Nephron progenitor cell (in vitro differentiated cells): ENCODE results near the gene PCDH9.

ENCODE experiments used
- DNase-seq: peaks from one replicate; pipeline ENCODE4 v3.0.0; 2021
- H3K27ac Mint-ChIP-seq: 2 replicates; pipeline ENCODE4 v1.8.0; 2021; ENCODE audit warnings: mild to moderate bottlenecking, moderate library complexity, mixed read lengths
- H3K27me3 Mint-ChIP-seq: 2 replicates; pipeline ENCODE4 v1.8.0; 2021; ENCODE audit warnings: mild to moderate bottlenecking, low read depth, mixed read lengths; ENCODE audit not compliant: poor library complexity
- H3K36me3 Mint-ChIP-seq: 2 replicates; pipeline ENCODE4 v1.8.0; 2021; ENCODE audit warnings: low read depth, mixed read lengths
- H3K4me1 Mint-ChIP-seq: 2 replicates; pipeline ENCODE4 v1.8.0; 2021; ENCODE audit warnings: mixed read lengths
- H3K4me3 Mint-ChIP-seq: 2 replicates; pipeline ENCODE4 v1.8.0; 2021; ENCODE audit warnings: mild to moderate bottlenecking, moderate library complexity, mixed read lengths
- H3K9me3 Mint-ChIP-seq: 2 replicates; pipeline ENCODE4 v1.8.0; 2021; ENCODE audit warnings: mild to moderate bottlenecking, moderate library complexity, mixed read lengths
- CTCF ChIP-seq: fragments of 200-600 bp; sonication (generic); IDR thresholded peaks from 2 replicates; pipeline ENCODE4 v1.5.0; 2021; ENCODE audit warnings: antibody characterized with exemption

PCDH9 gene

DNA sequence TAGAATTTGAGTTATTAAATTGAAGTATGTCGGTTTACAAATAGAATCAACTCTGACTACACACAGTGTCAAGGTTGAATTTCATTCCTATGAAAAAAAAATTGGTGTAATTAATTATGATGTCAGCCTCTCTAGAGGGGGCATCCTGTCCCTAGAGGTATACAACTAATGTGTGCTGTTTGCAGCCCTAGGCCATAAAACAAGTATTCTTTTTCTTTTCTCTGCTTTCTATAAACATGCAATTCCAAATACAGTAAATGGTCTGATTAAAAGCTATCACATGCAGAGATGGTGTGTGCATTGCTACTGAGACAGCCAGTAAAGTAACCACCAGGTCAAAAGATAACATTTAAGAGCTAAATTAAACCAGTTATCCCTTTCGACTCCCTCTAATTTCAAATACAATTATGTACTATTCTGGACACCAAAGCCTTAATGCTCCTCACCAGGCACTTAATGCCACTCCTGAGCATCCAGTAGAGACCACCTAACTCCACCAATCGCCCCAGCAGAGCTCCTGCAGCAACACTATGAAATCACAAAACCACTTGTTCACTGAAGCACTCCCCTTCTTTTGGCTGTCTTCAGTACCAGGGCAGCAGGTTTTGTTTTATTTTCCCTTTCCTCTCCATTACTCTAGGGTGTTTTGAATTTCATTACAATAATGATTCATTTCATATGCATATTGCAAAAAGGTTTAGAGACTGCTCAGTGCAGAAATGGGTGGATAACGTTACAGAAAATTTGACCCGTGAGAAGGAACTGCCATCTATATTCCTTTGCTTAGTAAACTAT, 426.9 kb downstream of the PCDH9 start:
- Mint-ChIP-seq H3K27me3 (no peaks in the 10 kb centered on the region), H3K36me3 (no peaks in the 10 kb centered on the region), H3K4me3 (no peak overlapping the region)

DNA sequence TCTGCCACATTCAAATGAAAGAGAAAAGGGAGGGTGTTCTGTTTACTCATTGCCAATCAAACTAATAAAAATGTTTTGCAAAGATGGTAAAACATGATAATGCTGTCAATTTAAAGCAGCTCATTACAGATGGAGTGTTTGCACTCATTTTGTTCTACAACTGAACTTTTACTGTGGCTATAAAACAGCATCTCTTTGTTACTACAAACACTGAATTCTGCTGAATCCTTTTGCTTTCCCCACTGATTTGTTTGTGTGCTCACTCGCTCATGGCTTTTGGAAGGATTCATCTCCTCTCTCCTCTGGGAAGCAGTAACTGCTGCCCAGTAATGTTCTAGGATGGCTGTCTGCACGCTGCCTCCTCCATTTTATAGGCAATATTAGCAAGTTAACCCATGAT, 434.5 kb downstream of the PCDH9 start:
- Mint-ChIP-seq H3K36me3 (no peaks in the 10 kb centered on the region), H3K4me3 (no peak overlapping the region), H3K9me3 (no peaks in the 10 kb centered on the region), H3K27ac (peak overlapping the region; percentile 79), H3K27me3 (peaks cover 4% of the 10 kb centered on the region), H3K4me1 (peaks cover 30% of the 10 kb centered on the region)
- DNase-seq, result no peak
- no peak for TF ChIP-seq CTCF

More for the DNA sequence above, 426.9 kb downstream of the PCDH9 start:
- TF ChIP-seq CTCF, result no peak
- H3K9me3 Mint-ChIP-seq, result no peaks in the 10 kb centered on the region
- H3K4me1 Mint-ChIP-seq, result peaks cover 21% of the 10 kb centered on the region
- no peak for DNase-seq
- H3K27ac Mint-ChIP-seq, result no peak overlapping the region

DNA sequence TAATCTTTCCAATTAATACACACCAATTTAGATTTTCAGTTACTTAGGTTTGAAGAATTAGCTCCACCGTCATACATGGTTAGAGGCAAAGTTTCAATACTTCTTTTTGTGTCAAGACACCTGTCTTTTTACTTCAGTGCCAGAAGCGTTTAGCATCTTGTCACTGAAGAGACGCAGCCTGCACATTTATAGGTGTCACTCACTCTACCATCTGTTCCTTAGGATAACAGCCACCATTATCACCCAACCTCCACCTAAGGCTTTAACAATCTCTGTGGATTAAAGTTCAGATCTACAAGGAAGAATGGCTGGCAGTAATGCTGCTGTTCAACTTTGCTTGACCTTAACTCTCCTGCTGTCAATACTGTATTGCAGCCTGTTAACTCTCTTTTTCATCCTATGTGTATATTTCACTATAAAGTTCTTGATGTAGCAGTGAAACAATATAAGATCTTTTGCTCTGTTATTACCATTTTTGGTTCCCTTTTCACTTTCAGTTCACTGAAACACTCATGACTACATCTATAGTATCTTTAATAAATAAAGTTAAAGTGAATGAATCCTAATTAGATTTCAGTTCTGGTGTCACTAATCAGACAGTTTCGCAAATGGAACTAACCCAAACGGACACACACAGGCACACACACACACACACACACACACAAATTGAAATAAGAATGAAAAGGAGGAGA, 435.6 kb downstream of the PCDH9 start:
- no peak overlapping the region for H3K4me3 Mint-ChIP-seq
- H3K36me3 Mint-ChIP-seq, result no peaks in the 10 kb centered on the region
- H3K27ac Mint-ChIP-seq, result no peak overlapping the region
- TF ChIP-seq CTCF, result no peak
- peaks cover 4% of the 10 kb centered on the region for H3K27me3 Mint-ChIP-seq
- DNase-seq, result no peak
- H3K4me1 Mint-ChIP-seq, result peaks cover 21% of the 10 kb centered on the region
- no peaks in the 10 kb centered on the region for H3K9me3 Mint-ChIP-seq

DNA sequence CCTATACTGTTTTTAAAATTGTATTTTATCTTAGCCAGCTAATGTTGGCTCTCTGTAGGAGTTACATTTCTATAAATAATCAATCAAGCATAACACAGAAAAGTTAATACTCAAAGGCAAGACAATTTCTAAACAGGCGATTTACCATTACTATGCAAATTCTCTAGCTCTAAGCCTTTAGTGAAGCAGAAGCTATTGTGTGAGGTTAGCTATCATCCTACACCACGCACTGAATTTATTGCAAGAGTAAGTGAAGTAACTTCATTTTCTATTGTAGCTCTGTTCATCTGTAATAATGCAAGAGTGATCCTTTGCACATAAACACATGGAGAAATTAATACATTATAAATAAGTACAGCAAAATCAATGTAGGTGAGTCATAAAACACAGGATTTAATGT, 439.3 kb downstream of the PCDH9 start:
- no peak for DNase-seq
- Mint-ChIP-seq H3K36me3 (no peaks in the 10 kb centered on the region), H3K4me3 (no peak overlapping the region), H3K27me3 (peaks cover 4% of the 10 kb centered on the region), H3K4me1 (peaks cover 28% of the 10 kb centered on the region), H3K27ac (no peak overlapping the region), H3K9me3 (no peaks in the 10 kb centered on the region)
- no peak for TF ChIP-seq CTCF

DNA sequence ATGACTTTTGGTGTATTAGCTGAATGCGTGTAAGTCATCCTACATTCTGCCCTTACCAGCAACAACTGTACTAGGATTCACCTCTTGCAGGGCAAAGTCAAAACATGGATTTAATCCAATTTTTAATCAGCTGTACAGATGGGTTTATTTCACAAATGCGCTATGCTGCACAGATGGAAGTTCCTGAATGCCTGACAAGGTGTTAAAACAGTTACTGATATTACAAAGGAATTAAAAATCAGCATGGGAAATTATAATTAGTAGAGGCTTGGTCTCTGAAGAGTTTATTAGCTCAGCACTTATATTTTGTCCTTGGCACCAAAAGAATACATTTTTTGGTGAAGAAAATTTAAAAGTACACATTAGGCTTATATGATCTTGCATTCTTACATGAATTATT, 448.9 kb downstream of the PCDH9 start:
- Mint-ChIP-seq H3K4me3 (no peak overlapping the region), H3K4me1 (peaks cover 4% of the 10 kb centered on the region), H3K27ac (no peak overlapping the region), H3K36me3 (no peaks in the 10 kb centered on the region), H3K9me3 (peaks cover 5% of the 10 kb centered on the region), H3K27me3 (no peaks in the 10 kb centered on the region)
- no peak for TF ChIP-seq CTCF
- no peak for DNase-seq

DNA sequence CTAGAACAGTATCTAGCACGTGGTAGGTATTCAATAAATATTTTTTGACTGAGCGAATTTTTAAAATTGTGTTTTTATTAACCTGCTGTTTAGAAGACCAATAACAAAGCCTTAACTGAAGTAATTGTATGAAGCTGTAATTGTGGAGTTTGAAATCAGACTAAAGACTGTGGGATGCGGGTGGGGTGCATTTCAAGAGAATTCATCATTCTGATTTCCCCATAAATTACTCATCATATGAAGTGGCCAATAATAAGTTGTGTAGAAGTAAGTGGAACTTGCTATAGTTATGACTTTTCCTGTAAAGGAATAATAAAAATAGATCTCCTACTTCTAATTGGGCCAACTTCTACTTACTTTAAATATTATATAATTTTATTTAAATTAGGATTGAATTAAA, 449.3 kb downstream of the PCDH9 start:
- DNase-seq, result no peak
- Mint-ChIP-seq H3K27me3 (no peaks in the 10 kb centered on the region), H3K36me3 (no peaks in the 10 kb centered on the region), H3K27ac (no peak overlapping the region), H3K9me3 (peaks cover 5% of the 10 kb centered on the region), H3K4me3 (no peak overlapping the region), H3K4me1 (peaks cover 4% of the 10 kb centered on the region)
- no peak for TF ChIP-seq CTCF
